Kidney tubule cell (primary cell): Measurements from ENCODE around the gene DNAAF8.
A peak's percentile ranks its signal among the peaks of the same experiment; 100 is the strongest.

ENCODE experiments used
- DNase-seq: peaks from one replicate; pipeline ENCODE4 v3.0.0-alpha.2; 2018; ENCODE audit warnings: low spot score

Gene DNAAF8

GRCh38 chr16:4695473-4696171 is 38.7 kb upstream of the DNAAF8 start:
- DNase-seq: no peak

- DNase-seq: no peak
Measured at GRCh38 chr16:4696172-4696904, 38.0 kb upstream of the DNAAF8 start.

GRCh38 chr16:4696905-4697847 is 37.2 kb upstream of the DNAAF8 start:
- DNase-seq: no peak

GRCh38 chr16:4697848-4698291 is 36.5 kb upstream of the DNAAF8 start:
- no peak for DNase-seq

GRCh38 chr16:4698321-4699045 is 35.9 kb upstream of the DNAAF8 start:
- no peak for DNase-seq

GRCh38 chr16:4699046-4699556 is 35.2 kb upstream of the DNAAF8 start:
- DNase-seq: no peak

- peak; percentile 75 for DNase-seq
Measured at GRCh38 chr16:4700380-4700996, 33.8 kb upstream of the DNAAF8 start.

GRCh38 chr16:4700997-4701743 is 33.2 kb upstream of the DNAAF8 start:
- DNase-seq: no peak

- DNase-seq: peak; percentile 59
Measured at GRCh38 chr16:4701791-4702465, 32.4 kb upstream of the DNAAF8 start.

GRCh38 chr16:4702466-4702808 is 31.9 kb upstream of the DNAAF8 start:
- peak; percentile 83 for DNase-seq

- no peak for DNase-seq
Measured at GRCh38 chr16:4703906-4704305, 30.4 kb upstream of the DNAAF8 start.

- DNase-seq: no peak
Measured at GRCh38 chr16:4704491-4704890, 29.8 kb upstream of the DNAAF8 start.

- DNase-seq: no peak
Measured at GRCh38 chr16:4704913-4705312, 29.4 kb upstream of the DNAAF8 start.

- DNase-seq: no peak
Measured at GRCh38 chr16:4706871-4707270, 27.5 kb upstream of the DNAAF8 start.

GRCh38 chr16:4709481-4709880 is 24.9 kb upstream of the DNAAF8 start:
- no peak for DNase-seq

- no peak for DNase-seq
Measured at GRCh38 chr16:4713663-4714501, 20.5 kb upstream of the DNAAF8 start.

GRCh38 chr16:4714996-4715395 is 19.3 kb upstream of the DNAAF8 start:
- DNase-seq: no peak

- DNase-seq: no peak
Measured at GRCh38 chr16:4718466-4718865, 15.9 kb upstream of the DNAAF8 start.
